ENCODE measurements around the gene KRTAP5-9. TPM values are rescaled to one million over a fixed set of nuclear protein-coding genes. Genes with fewer than 3 reads are reported as not detected.

Gene KRTAP5-9
- total RNA-seq, 4 donors from 2014 or later: not detected

Small RNA genes within 50 kb of the gene (small RNA-seq; reads per million reads assigned to genes)
- not detected for gene AP000867.1
- not detected for gene KRTAP5-14P

Other genes starting within 250 kb of the KRTAP5-9 start
- 10 to 100 TPM in 3 of 4 donors, 1 to 10 TPM in 1; 7.1 to 24.1 (median 17.8) TPM for gene DHCR7, start 100.0 kb upstream of the KRTAP5-9 start, total RNA-seq
- 10 to 100 TPM; 20.0 to 73.0 (median 32.8) TPM for gene NADSYN1, start 95.2 kb upstream of the KRTAP5-9 start, total RNA-seq
- gene KRTAP5-7, start 21.2 kb upstream of the KRTAP5-9 start, total RNA-seq: under 1 TPM in 1 of 4 donors, not detected in 3; 0.95 TPM
- under 1 TPM in 1 of 4 donors, not detected in 3; 0.64 TPM for gene KRTAP5-8, start 10.4 kb upstream of the KRTAP5-9 start, total RNA-seq
- under 1 TPM in 1 of 4 donors, not detected in 3; 0.37 TPM for gene KRTAP5-10, start 17.1 kb downstream of the KRTAP5-9 start, total RNA-seq
- not detected for gene KRTAP5-11, start 34.5 kb downstream of the KRTAP5-9 start, total RNA-seq